ENCODE data around the gene IGSF11.

GRCh38 chr3:118986734-118987133 lies 47.9 kb downstream of the IGSF11 start:
- TF ChIP-seq YY1 (IDR thresholded peaks at IDR 0.05; ENCODE audit: insufficient read depth, insufficient read length) (no peak), SUZ12 (IDR thresholded peaks at IDR 0.05; ENCODE audit: extremely low read depth, insufficient read depth, insufficient read length) (no peak)
